IMR-90 (cell line): ENCODE data around the gene RAB4B. TPM values are rescaled to one million over a fixed set of nuclear protein-coding genes. Genes with fewer than 3 reads are reported as not detected.
"Not testable (repeated sequence)": the region's sequence is repeated elsewhere in the genome, so short reads cannot be mapped to it uniquely, and the experiment has no call there.

Experiments
- ATAC-seq: fragments of 200-7000 bp; cut with Tn5 transposase; 2 replicates; pipeline ENCODE4 v1.9.1; 2020; ENCODE audit warnings: low read depth, mild to moderate bottlenecking, moderate library complexity
- BruUV-seq: library from RNA; stranded (reverse); fragments of 400-500 nt; replicated peaks from 2 replicates; lab custom pipeline; 2021; lab: Mats Ljungman, UMichigan
- CTCF ChIA-PET: fragments of 300-600 bp; formaldehyde crosslinking; extraction: SDS; loops from one replicate; lab custom pipeline; 2021; ENCODE audit warnings: antibody characterized with exemption; lab: Yijun Ruan, JAX
- POLR2A ChIA-PET: fragments of 300-600 bp; sonication (Branson Sonifier 250); formaldehyde crosslinking; loops from one replicate; lab custom pipeline; 2022; ENCODE audit warnings: antibody characterized with exemption; ENCODE audit not compliant: unreplicated experiment; lab: Charles Lee
- DNase-seq: peaks from one replicate; pipeline ENCODE4 v3.0.0; 2013
- H2AFZ ChIP-seq: replicated peaks from 2 replicates; pipeline ENCODE3; 2013; ENCODE audit warnings: low read length, mild to moderate bottlenecking; ENCODE audit not compliant: poor library complexity
- H2AK5ac ChIP-seq: 2 replicates; pipeline ENCODE4 v1.6.1; 2013; ENCODE audit warnings: low read depth, low read length, inconsistent platforms
- H2AK9ac ChIP-seq: replicated peaks from 2 replicates; pipeline ENCODE3; 2013; ENCODE audit warnings: mild to moderate bottlenecking, low read depth, low read length, moderate library complexity; ENCODE audit not compliant: poor library complexity
- H2BK120ac ChIP-seq: 2 replicates; pipeline ENCODE4 v1.6.1; 2013; ENCODE audit warnings: low read depth, low read length, inconsistent platforms
- H2BK15ac ChIP-seq: 3 replicates; pipeline ENCODE4 v1.6.1; 2013; ENCODE audit warnings: low read depth, low read length, inconsistent platforms
- H2BK20ac ChIP-seq: 2 replicates; pipeline ENCODE4 v1.6.1; 2013; ENCODE audit warnings: low read depth, mild to moderate bottlenecking, inconsistent platforms, low read length, moderate library complexity
- H2BK5ac ChIP-seq: 2 replicates; pipeline ENCODE4 v1.6.1; 2013; ENCODE audit warnings: mild to moderate bottlenecking, low read depth, low read length, inconsistent platforms; ENCODE audit not compliant: poor library complexity, severe bottlenecking
- H3K14ac ChIP-seq: replicated peaks from 2 replicates; pipeline ENCODE4 v1.6.1; 2013; ENCODE audit warnings: low read depth, low read length, inconsistent platforms
- H3K18ac ChIP-seq: 2 replicates; pipeline ENCODE4 v1.6.1; 2013; ENCODE audit warnings: low read depth, low read length, control low read depth
- H3K23ac ChIP-seq: 2 replicates; pipeline ENCODE4 v1.6.1; 2013; ENCODE audit warnings: low read depth, low read length, inconsistent platforms
- H3K27ac ChIP-seq: 2 replicates; pipeline ENCODE4 v1.5.1; 2013; ENCODE audit warnings: mild to moderate bottlenecking, control low read depth, low read length; ENCODE audit not compliant: insufficient read depth
- H3K27me3 ChIP-seq: 2 replicates; pipeline ENCODE4 v1.6.1; 2013; ENCODE audit warnings: low read length; ENCODE audit not compliant: control insufficient read depth, insufficient read depth
- H3K36me3 ChIP-seq: 2 replicates; pipeline ENCODE4 v1.6.1; 2013; ENCODE audit warnings: low read length, mixed read lengths; ENCODE audit not compliant: control insufficient read depth, insufficient read depth
- H3K4ac ChIP-seq: 2 replicates; pipeline ENCODE4 v1.6.1; 2013; ENCODE audit warnings: low read depth, low read length, inconsistent platforms
- H3K4me1 ChIP-seq: 2 replicates; pipeline ENCODE4 v1.6.1; 2013; ENCODE audit warnings: low read length, mixed read lengths; ENCODE audit not compliant: control insufficient read depth, insufficient read depth
- H3K4me2 ChIP-seq: 2 replicates; pipeline ENCODE4 v1.6.1; 2013; ENCODE audit warnings: low read depth, mild to moderate bottlenecking, control low read depth, low read length, moderate library complexity
- H3K4me3 ChIP-seq: 2 replicates; pipeline ENCODE4 v1.5.1; 2013; ENCODE audit warnings: low read depth, mild to moderate bottlenecking, control low read depth, low read length, moderate library complexity; ENCODE audit not compliant: insufficient read depth
- H3K56ac ChIP-seq: 2 replicates; pipeline ENCODE4 v1.6.1; 2013; ENCODE audit warnings: low read length, inconsistent platforms; ENCODE audit not compliant: insufficient read depth; ENCODE audit errors: extremely low read depth
- H3K79me1 ChIP-seq, 2 experiments: 2 replicates each; pipeline ENCODE4 v1.6.1; 2013; ENCODE audit warnings: low read length in 2 of 2, inconsistent platforms in 1 of 2, low read depth in 1 of 2
- H3K9ac ChIP-seq: 2 replicates; pipeline ENCODE4 v1.6.1; 2013; ENCODE audit warnings: low read depth, low read length, control low read depth
- H3K9me1 ChIP-seq: 2 replicates; pipeline ENCODE4 v1.6.1; 2013; ENCODE audit warnings: low read length, inconsistent platforms; ENCODE audit not compliant: insufficient read depth
- H3K9me3 ChIP-seq: 2 replicates; pipeline ENCODE4 v1.6.1; 2013; ENCODE audit warnings: low read length; ENCODE audit not compliant: control insufficient read depth, insufficient read depth
- H4K20me1 ChIP-seq: 2 replicates; pipeline ENCODE4 v1.6.1; 2013; ENCODE audit warnings: low read length, inconsistent platforms; ENCODE audit not compliant: insufficient read depth
- H4K5ac ChIP-seq: 2 replicates; pipeline ENCODE4 v1.6.1; 2013; ENCODE audit warnings: mild to moderate bottlenecking, low read depth, low read length, control low read depth
- H4K8ac ChIP-seq, 2 experiments: 2 replicates each; pipeline ENCODE4 v1.6.1; 2013; ENCODE audit warnings: low read depth in 2 of 2, low read length in 2 of 2, control low read depth in 1 of 2, inconsistent platforms in 1 of 2
- H4K91ac ChIP-seq: 2 replicates; pipeline ENCODE4 v1.6.1; 2013; ENCODE audit warnings: low read depth, low read length, inconsistent platforms; ENCODE audit not compliant: insufficient read depth
- WGBS, 2 experiments: methylation state at CpG; one replicate each; pipeline versions ENCODE4 v1.1.5 to v1.1.7; 2013; ENCODE audit warnings: missing lambda C conversion rate in 2 of 2; ENCODE audit not compliant: insufficient read length in 1 of 2; ENCODE audit errors: extremely low coverage in 2 of 2; 5-methylcytosine and 5-hydroxymethylcytosine counted together
- dilution Hi-C: fragments of 300-500 bp; cut with HindIII; formaldehyde crosslinking; loops from one replicate; pipeline ENCODE4 v1.14.3; 2018; ENCODE audit warnings: low sequenced_read_pairs; ENCODE audit not compliant: unreplicated experiment
- in situ Hi-C: fragments of 300-500 bp; cut with MboI; formaldehyde crosslinking; loops from 3 replicates; pipeline ENCODE4 v1.14.3; 2019; ENCODE audit warnings: low sequenced_read_pairs, inconsistent platforms, mixed read lengths
- intact Hi-C: fragments of 100-400 bp; cut with micrococcal nuclease; formaldehyde crosslinking; loops from 2 replicates; pipeline ENCODE4 v1.10.0; 2022
- polyA plus RNA-seq, 3 experiments: library from polyadenylated mRNA; depleted of rRNA; stranded (reverse); fragments of >200 nt; gene quantifications; 2 replicates each; pipeline ENCODE4 v1.2.3, GENCODE V29; 2012; ENCODE audit warnings: low replicate concordance in 1 of 3
- total RNA-seq: library from RNA; depleted of rRNA; stranded (reverse); fragments of >200 nt; gene quantifications from 2 replicates; pipeline ENCODE4 v1.2.3, GENCODE V29; 2012

The RAB4B gene
- total and polyA plus RNA-seq, 2 of the 4 experiments (the other 2 are of a cell fraction): 7.9 to 21.4 TPM

GRCh38 chr19:40842012-40842411 lies 64.0 kb downstream of the RAB4B start:
- H2AK9ac ChIP-seq, H2AFZ ChIP-seq, POLR2A ChIA-PET, H3K18ac ChIP-seq, H3K4me2 ChIP-seq, H4K5ac ChIP-seq, H3K27me3 ChIP-seq, H4K20me1 ChIP-seq, H2BK20ac ChIP-seq, H3K4me3 ChIP-seq, H3K23ac ChIP-seq, H3K79me1 ChIP-seq, H3K27ac ChIP-seq, H3K4me1 ChIP-seq, H2BK120ac ChIP-seq, H2BK15ac ChIP-seq, dilution Hi-C loops, H4K91ac ChIP-seq, H3K36me3 ChIP-seq, ATAC-seq, CTCF ChIA-PET, in situ Hi-C loops, H3K4ac ChIP-seq, H3K9me3 ChIP-seq, H4K8ac ChIP-seq, H2BK5ac ChIP-seq, H3K9me1 ChIP-seq, H3K14ac ChIP-seq, intact Hi-C loops, H2AK5ac ChIP-seq, H3K56ac ChIP-seq, BruUV-seq, H3K9ac ChIP-seq, DNase-seq: not testable (repeated sequence)
- no CpG with 5 or more reads among the region's 3 CpGs for WGBS, 2 experiments

DNA sequence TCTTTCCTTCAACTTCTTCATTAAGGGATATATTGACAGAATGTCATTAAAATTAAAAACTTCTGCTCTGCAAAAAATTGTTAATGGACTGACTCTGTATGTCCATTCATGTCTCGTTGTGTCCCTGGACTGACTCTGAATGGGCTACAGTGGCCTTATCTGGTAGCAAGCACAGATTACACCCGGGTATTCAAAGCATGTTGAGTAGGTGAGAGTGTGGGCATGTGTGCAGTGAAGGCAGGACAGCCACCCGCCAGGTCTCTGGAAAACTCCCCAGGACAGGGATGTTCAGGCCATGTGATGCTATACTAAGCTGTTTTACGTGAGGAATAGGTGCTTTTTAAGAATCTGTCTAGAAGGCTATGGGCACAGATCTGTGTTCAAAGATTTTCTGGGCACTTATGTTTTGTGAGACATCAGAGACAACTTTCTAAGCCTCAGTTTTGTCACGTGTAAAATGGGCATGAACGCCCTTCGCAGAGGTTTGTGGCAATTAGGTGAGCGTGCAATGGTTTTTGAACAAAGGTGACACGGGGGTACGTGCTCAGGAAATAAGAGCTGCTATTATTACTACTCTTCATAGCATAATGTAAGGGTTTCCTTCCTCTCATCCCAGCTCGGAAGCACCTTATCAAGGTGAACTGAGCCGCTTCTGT lies 65.1 kb downstream of the RAB4B start:
- 29% methylated on average over 3 of the region's 12 CpGs; no CpG with 5 or more reads in 1 of the 2 experiments for WGBS, 2 experiments
- H3K4ac ChIP-seq, H3K9me1 ChIP-seq, H3K4me1 ChIP-seq, H2BK120ac ChIP-seq, H2AK5ac ChIP-seq, POLR2A ChIA-PET, H4K5ac ChIP-seq, H3K79me1 ChIP-seq, H3K4me2 ChIP-seq, H2AK9ac ChIP-seq, BruUV-seq, in situ Hi-C loops, H3K18ac ChIP-seq, ATAC-seq, H3K4me3 ChIP-seq, H2AFZ ChIP-seq, H4K20me1 ChIP-seq, H3K27me3 ChIP-seq, intact Hi-C loops, H3K9ac ChIP-seq, H4K8ac ChIP-seq, CTCF ChIA-PET, H2BK15ac ChIP-seq, H3K56ac ChIP-seq, H3K27ac ChIP-seq, DNase-seq, H3K36me3 ChIP-seq, H3K9me3 ChIP-seq, H2BK20ac ChIP-seq, H4K91ac ChIP-seq, H3K14ac ChIP-seq, H3K23ac ChIP-seq, dilution Hi-C loops, H2BK5ac ChIP-seq: not testable (repeated sequence)
